B cell (primary cell): ENCODE measurements around the gene ST3GAL3.

Experiments used
- CTCF ChIP-seq: fragments of 200-600 bp; IDR thresholded peaks from one replicate; pipeline ENCODE4 v1.8.0; 2022; ENCODE audit warnings: antibody characterized with exemption, mild to moderate bottlenecking
- EZH2 ChIP-seq: IDR thresholded peaks from 2 replicates; pipeline ENCODE4 v1.6.1; 2012; ENCODE audit warnings: borderline replicate concordance, low read depth, mild to moderate bottlenecking, moderate library complexity, low read length; ENCODE audit not compliant: insufficient read depth, poor library complexity, severe bottlenecking

DNA sequence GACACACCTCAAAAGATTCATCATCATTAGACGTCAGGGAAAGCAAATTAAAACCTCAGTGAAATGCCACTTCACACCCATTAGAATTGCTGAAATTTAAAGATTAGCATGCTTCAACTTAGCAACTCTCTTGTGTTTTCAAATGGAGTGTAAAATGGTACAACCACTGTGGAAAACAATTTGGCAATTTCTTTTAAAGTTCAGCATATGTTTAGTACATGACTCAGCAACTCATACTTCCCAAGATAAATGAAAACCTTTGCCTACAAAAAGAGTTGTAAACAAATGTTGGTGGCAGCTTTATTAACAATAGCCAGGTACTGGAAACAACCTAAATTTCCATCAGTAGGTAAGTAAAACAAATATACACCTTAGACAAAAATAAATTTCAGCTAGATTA, 42.7 kb downstream of the ST3GAL3 start:
- TF ChIP-seq CTCF (no peak), EZH2 (no peak)
